ENCODE results near the gene TOR3A. TPM values are rescaled to one million over a fixed set of nuclear protein-coding genes. Genes with fewer than 3 reads are reported as not detected.
A peak's percentile ranks its signal among the peaks of the same experiment; 100 is the strongest.
"Not testable (repeated sequence)": the region's sequence is repeated elsewhere in the genome, so short reads cannot be mapped to it uniquely, and the experiment has no call there.

TOR3A gene
- 25.7 and 30.8 TPM in 2 replicates for polyA plus RNA-seq (2011; rRNA removed)
- 28.5 and 37.1 TPM in 2 replicates for polyA minus RNA-seq (2011; rRNA and poly(A)+ RNA removed)

GRCh38 chr1:179081687-179082332 is at the start of gene TOR3A:
Gene TOR3A (plus strand): TSS chr1:179082070. CDS start chr1:179082129, 59 bp downstream.
- Histone ChIP-seq H3K27me3 (ENCODE audit: control insufficient read depth, insufficient read depth, low read length) (no peaks in the 10 kb centered on the region), H3K4me3 (ENCODE audit: low read depth, low read length) (peak within 1 kb of the TSS; percentile 90), H3K36me3 (ENCODE audit: control insufficient read depth, insufficient read depth, low read length) (peaks cover 4% of the 10 kb centered on the region; the same call in 1 of the 2 replicates)
- no peak for DNase-seq (ENCODE audit: low read depth)
- CTCF ChIA-PET: interaction anchor here (0.6 to 1.5 kb wide), 4 partner anchors 193 to 305 kb away, joined by 3 to 4 read pairs (median 3); partner anchors contain the start of gene SOAT1
- TF ChIP-seq CTCF (IDR thresholded peaks at IDR 0.05; ENCODE audit: insufficient read depth, low read depth, low read length): no peak
- POLR2A ChIA-PET: interaction anchor here (0.5 kb wide), 1 partner anchor 269 kb away, joined by 4 read pairs; no protein-coding TSS in a partner anchor

GRCh38 chr1:179034720-179035119 is 47.1 kb upstream of the TOR3A start:
- no peak for TF ChIP-seq CTCF (IDR thresholded peaks at IDR 0.05; ENCODE audit: insufficient read depth, low read depth, low read length)
- Histone ChIP-seq H3K36me3 (ENCODE audit: control insufficient read depth, insufficient read depth, low read length) (no peaks in the 10 kb centered on the region), H3K27me3 (ENCODE audit: control insufficient read depth, insufficient read depth, low read length) (no peaks in the 10 kb centered on the region), H3K4me3 (ENCODE audit: low read depth, low read length) (no peak overlapping the region)
- ChIA-PET CTCF (interaction anchor here (0.7 kb wide), 1 partner anchor 491 kb away, joined by 3 read pairs; no protein-coding TSS in a partner anchor), POLR2A (no interaction called here)
- peak; percentile 65 for DNase-seq (ENCODE audit: low read depth)

DNA sequence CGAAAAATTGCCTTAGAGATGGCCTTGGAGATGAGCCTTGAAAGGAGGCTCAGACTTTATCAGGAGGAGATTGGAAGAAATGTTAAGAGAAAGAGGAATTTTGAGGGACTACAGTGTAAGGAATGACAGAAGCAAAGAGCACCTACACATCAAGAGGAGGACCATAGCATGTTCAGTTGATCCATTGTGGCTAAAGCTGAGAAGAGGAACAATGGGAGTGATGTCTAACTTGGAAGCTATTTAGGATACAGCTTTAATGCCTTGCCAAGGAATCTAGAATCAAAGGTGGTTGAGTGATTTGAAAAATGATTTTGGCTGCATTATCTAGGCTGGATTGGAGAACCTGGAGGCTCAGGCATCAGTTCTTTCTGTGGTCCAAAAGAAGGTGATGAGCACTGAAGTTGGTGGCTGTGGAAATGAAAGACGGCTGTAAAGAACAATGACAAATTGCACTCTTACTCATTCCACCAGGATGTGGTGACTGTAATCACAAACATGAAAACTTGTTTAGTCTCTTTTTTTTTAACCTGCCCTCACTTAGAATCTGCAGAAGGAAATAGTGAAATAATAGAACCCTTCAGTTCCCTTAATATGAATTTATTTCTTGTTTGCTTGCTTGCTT is 44.9 kb upstream of the TOR3A start:
- no peak for DNase-seq (ENCODE audit: low read depth)

GRCh38 chr1:179038528-179039281 is 43.2 kb upstream of the TOR3A start:
- no peak for TF ChIP-seq CTCF (IDR thresholded peaks at IDR 0.05; ENCODE audit: insufficient read depth, low read depth, low read length)
- ChIA-PET CTCF (interaction anchor here (0.9 kb wide), 1 partner anchor 10 kb away, joined by 5 read pairs; no protein-coding TSS in a partner anchor), POLR2A (interaction anchor here (1.0 kb wide), 1 partner anchor 11 kb away, joined by 3 read pairs; no protein-coding TSS in a partner anchor)
- DNase-seq (ENCODE audit: low read depth): no peak
- no peaks in the 10 kb centered on the region; the same call in 1 of the 2 replicates for H3K36me3 ChIP-seq (ENCODE audit: control insufficient read depth, insufficient read depth, low read length)
- no peaks in the 10 kb centered on the region for H3K27me3 ChIP-seq (ENCODE audit: control insufficient read depth, insufficient read depth, low read length)
- H3K4me3 ChIP-seq (ENCODE audit: low read depth, low read length): no peak overlapping the region

More for the DNA sequence above, 44.9 kb upstream of the TOR3A start:
- Histone ChIP-seq H3K27me3 (ENCODE audit: control insufficient read depth, insufficient read depth, low read length) (no peaks in the 10 kb centered on the region), H3K4me3 (ENCODE audit: low read depth, low read length) (no peak overlapping the region), H3K36me3 (ENCODE audit: control insufficient read depth, insufficient read depth, low read length) (no peaks in the 10 kb centered on the region)
- TF ChIP-seq CTCF (IDR thresholded peaks at IDR 0.05; ENCODE audit: insufficient read depth, low read depth, low read length): no peak
- ChIA-PET POLR2A (no interaction called here), CTCF (no interaction called here)

DNA sequence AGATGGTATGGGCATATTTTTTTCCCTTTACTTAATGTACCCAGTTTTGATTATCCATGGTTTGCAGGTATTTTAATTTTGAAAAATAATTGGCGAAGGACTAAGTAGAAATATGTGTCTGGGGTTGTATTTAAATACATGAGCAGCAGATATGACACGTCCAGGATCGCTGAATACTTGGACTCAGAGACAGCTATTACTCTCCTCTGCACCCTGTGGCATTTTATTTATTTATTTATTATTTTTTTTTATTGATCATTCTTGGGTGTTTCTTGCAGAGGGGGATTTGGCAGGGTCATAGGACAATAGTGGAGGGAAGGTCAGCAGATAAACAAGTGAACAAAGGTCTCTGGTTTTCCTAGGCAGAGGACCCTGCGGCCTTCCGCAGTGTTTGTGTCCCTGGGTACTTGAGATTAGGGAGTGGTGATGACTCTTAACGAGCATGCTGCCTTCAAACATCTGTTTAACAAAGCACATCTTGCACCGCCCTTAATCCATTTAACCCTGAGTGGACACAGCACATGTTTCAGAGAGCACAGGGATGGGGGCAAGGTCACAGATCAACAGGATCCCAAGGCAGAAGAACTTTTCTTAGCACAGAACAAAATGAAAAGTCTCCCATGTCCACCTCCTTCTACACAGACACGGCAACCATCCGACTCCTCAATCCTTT is 42.2 kb upstream of the TOR3A start:
- H3K27me3 ChIP-seq (ENCODE audit: control insufficient read depth, insufficient read depth, low read length); DNase-seq (ENCODE audit: low read depth); H3K4me3 ChIP-seq (ENCODE audit: low read depth, low read length); CTCF ChIA-PET; H3K36me3 ChIP-seq (ENCODE audit: control insufficient read depth, insufficient read depth, low read length); POLR2A ChIA-PET: not testable (repeated sequence)

DNA sequence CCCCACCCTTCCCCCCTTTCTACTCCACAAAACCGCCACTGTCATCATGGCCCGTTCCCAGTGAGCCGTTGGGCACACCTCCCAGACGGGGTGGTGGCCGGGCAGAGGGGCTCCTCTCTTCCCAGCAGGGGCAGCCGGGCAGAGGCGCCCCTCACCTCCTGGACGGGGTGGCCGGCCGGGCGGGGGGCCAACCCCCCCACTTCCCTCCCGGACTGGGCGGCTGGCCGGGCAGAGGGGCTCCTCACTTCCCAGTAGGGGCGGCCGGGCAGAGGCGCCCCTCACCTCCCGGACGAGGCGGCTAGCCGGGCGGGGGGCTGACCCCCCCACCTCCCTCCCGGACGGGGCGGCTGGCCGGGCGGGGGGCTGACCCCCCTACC is 41.7 kb upstream of the TOR3A start:
- H3K36me3 ChIP-seq (ENCODE audit: control insufficient read depth, insufficient read depth, low read length); POLR2A ChIA-PET; DNase-seq (ENCODE audit: low read depth); CTCF ChIA-PET; H3K27me3 ChIP-seq (ENCODE audit: control insufficient read depth, insufficient read depth, low read length); H3K4me3 ChIP-seq (ENCODE audit: low read depth, low read length): not testable (repeated sequence)
